HepG2 (cell line): ENCODE data around the gene IQGAP3.

Experiments
- CC2D1A ChIP-seq: sonication (generic); formaldehyde crosslinking; IDR thresholded peaks from 2 replicates; pipeline ENCODE4 v1.8.1; 2023; ENCODE audit warnings: mild to moderate bottlenecking, missing genetic modification reagents
- HMG20B ChIP-seq: conservative IDR thresholded peaks from 2 replicates; pipeline ENCODE4 v1.6.1; 2016; ENCODE audit warnings: missing genetic modification reagents, missing compliant biosample characterization
- MXD4 ChIP-seq: IDR thresholded peaks from 2 replicates; pipeline ENCODE4 v1.6.1; 2016; ENCODE audit warnings: mild to moderate bottlenecking, missing biosample characterization, missing genetic modification reagents
- RXRB ChIP-seq: IDR thresholded peaks from 2 replicates; pipeline ENCODE4 v1.6.1; 2016; ENCODE audit warnings: borderline replicate concordance, missing genetic modification reagents, missing compliant biosample characterization
- ZFP36L2 ChIP-seq: sonication (generic); formaldehyde crosslinking; IDR thresholded peaks from 2 replicates; pipeline ENCODE4 v1.4.0; 2020; ENCODE audit warnings: missing genetic modification reagents
- ZNF891 ChIP-seq: sonication (generic); formaldehyde crosslinking; IDR thresholded peaks from 2 replicates; pipeline ENCODE4 v1.5.0; 2020; ENCODE audit warnings: mild to moderate bottlenecking, missing genetic modification reagents
- TF ChIP-seq, protein P1 (sequence below): sonication (generic); formaldehyde crosslinking; IDR thresholded peaks from 2 replicates; pipeline ENCODE4 v1.8.0; 2022; ENCODE audit warnings: missing genetic modification reagents, mild to moderate bottlenecking, moderate library complexity, borderline replicate concordance
- TF ChIP-seq, protein P2 (sequence below): sonication (generic); formaldehyde crosslinking; IDR thresholded peaks from 2 replicates; pipeline ENCODE4 v1.4.0; 2020; ENCODE audit warnings: low read depth, mild to moderate bottlenecking, missing genetic modification reagents

DNA sequence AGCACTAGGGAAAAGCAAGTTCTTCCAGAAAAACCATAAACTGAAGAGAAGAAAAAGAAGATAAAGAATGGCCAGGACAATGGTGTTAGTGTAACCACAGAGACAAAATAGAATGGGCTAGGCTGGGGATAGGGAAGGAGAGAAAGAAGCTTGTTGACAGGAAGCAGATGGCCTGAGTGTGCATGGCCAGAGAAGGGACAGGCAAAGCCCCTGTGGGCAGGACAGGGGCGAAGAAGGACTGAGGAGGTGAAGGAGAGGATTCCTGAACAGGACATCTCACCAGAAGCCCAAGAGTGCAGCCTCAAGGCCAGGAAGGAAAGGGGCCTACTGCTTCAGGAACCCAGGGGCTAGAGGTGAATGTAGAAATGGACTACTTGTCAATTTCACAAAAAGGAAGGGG lies 29.3 kb downstream of the IQGAP3 start:
- TF ChIP-seq, protein P1, sequence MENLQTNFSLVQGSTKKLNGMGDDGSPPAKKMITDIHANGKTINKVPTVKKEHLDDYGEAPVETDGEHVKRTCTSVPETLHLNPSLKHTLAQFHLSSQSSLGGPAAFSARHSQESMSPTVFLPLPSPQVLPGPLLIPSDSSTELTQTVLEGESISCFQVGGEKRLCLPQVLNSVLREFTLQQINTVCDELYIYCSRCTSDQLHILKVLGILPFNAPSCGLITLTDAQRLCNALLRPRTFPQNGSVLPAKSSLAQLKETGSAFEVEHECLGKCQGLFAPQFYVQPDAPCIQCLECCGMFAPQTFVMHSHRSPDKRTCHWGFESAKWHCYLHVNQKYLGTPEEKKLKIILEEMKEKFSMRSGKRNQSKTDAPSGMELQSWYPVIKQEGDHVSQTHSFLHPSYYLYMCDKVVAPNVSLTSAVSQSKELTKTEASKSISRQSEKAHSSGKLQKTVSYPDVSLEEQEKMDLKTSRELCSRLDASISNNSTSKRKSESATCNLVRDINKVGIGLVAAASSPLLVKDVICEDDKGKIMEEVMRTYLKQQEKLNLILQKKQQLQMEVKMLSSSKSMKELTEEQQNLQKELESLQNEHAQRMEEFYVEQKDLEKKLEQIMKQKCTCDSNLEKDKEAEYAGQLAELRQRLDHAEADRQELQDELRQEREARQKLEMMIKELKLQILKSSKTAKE (CRISPR knock-in tag) = no peak
- no peak for TF ChIP-seq CC2D1A (CRISPR knock-in tag)
- TF ChIP-seq RXRB (CRISPR knock-in tag) = no peak
- no peak for TF ChIP-seq ZFP36L2 (CRISPR knock-in tag)
- no peak for TF ChIP-seq MXD4 (CRISPR knock-in tag)
- TF ChIP-seq, protein P2, sequence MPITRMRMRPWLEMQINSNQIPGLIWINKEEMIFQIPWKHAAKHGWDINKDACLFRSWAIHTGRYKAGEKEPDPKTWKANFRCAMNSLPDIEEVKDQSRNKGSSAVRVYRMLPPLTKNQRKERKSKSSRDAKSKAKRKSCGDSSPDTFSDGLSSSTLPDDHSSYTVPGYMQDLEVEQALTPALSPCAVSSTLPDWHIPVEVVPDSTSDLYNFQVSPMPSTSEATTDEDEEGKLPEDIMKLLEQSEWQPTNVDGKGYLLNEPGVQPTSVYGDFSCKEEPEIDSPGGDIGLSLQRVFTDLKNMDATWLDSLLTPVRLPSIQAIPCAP (CRISPR knock-in tag) = no peak
- no peak for TF ChIP-seq HMG20B (CRISPR knock-in tag)
- TF ChIP-seq ZNF891 (CRISPR knock-in tag) = no peak
